ENCODE measurements around the gene MEIOSIN. TPM values are rescaled to one million over a fixed set of nuclear protein-coding genes. Genes with fewer than 3 reads are reported as not detected.

Gene MEIOSIN
- total RNA-seq, 1 donor from 2014 or later: not detected

DNA sequence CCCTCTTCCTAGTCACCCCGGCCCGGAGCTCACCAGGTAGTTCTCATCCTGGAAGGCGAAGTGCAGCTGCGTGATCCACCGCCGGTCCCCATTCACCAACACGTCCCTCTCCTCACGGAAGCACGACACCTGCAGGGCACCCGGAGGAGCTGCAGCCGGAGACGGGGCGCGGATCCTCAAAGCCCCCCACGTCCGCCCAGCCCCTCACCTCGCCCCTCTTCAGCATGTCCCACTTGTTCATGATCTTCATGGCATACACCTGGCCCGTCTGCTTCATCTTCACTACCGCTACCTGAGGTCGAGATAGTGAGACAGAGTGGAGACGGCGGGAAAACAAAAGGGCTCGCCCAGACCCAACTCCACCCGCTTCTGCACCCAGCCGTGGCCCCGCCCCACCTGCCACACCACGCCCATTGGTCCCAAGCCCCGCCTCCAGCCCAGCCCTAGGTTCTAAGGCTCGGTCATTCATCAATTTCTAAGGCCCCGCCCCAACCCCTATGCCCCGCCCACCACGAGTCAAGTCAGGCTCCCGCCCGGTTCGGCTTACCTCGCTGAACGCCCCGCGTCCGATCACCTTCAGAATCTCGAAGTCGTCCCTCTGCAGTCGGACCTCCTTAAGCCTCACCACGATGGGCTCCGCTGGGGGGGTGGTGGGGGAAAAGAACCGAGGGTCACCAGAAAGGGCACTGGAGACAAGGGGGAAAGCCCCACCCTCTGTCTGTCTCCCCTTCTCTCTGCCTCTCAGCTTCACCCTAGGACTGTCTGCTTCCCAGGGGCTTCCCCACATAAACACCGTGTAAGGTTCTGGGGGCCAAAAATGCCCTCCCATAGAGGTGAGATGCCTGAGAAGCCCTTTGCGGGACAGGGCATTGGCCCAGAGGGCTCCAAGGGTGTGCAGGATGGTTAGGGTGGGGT lies 46.2 kb downstream of the MEIOSIN start:
- peak; percentile 30 for TF ChIP-seq CTCF (IDR thresholded peaks at IDR 0.05)
- no peak overlapping the region for H3K4me3 Mint-ChIP-seq (ENCODE audit: unreplicated experiment)
- no peak for DNase-seq (ENCODE audit: extremely low spot score, unreplicated experiment)

GRCh38 chr19:45780146-45780447 lies 46.9 kb downstream of the MEIOSIN start:
- peaks cover 35% of the 10 kb centered on the region for H3K4me1 Mint-ChIP-seq (ENCODE audit: unreplicated experiment)
- H3K4me3 Mint-ChIP-seq (ENCODE audit: unreplicated experiment): no peak overlapping the region
- peaks cover 22% of the 10 kb centered on the region for H3K36me3 Mint-ChIP-seq (ENCODE audit: unreplicated experiment)
- no peak for TF ChIP-seq CTCF (IDR thresholded peaks at IDR 0.05)
- DNase-seq (ENCODE audit: extremely low spot score, unreplicated experiment): no peak
- H3K9me3 Mint-ChIP-seq (ENCODE audit: unreplicated experiment): no peaks in the 10 kb centered on the region
- H3K27ac Mint-ChIP-seq (ENCODE audit: unreplicated experiment): no peak overlapping the region
- no peaks in the 10 kb centered on the region for H3K27me3 Mint-ChIP-seq (ENCODE audit: unreplicated experiment)

More for the DNA sequence above, 46.2 kb downstream of the MEIOSIN start:
- peak overlapping the region; percentile 31 for H3K27ac Mint-ChIP-seq (ENCODE audit: unreplicated experiment)
- H3K9me3 Mint-ChIP-seq (ENCODE audit: unreplicated experiment): no peaks in the 10 kb centered on the region
- peaks cover 27% of the 10 kb centered on the region for H3K36me3 Mint-ChIP-seq (ENCODE audit: unreplicated experiment)
- H3K4me1 Mint-ChIP-seq (ENCODE audit: unreplicated experiment): peaks cover 32% of the 10 kb centered on the region
- H3K27me3 Mint-ChIP-seq (ENCODE audit: unreplicated experiment): no peaks in the 10 kb centered on the region

DNA sequence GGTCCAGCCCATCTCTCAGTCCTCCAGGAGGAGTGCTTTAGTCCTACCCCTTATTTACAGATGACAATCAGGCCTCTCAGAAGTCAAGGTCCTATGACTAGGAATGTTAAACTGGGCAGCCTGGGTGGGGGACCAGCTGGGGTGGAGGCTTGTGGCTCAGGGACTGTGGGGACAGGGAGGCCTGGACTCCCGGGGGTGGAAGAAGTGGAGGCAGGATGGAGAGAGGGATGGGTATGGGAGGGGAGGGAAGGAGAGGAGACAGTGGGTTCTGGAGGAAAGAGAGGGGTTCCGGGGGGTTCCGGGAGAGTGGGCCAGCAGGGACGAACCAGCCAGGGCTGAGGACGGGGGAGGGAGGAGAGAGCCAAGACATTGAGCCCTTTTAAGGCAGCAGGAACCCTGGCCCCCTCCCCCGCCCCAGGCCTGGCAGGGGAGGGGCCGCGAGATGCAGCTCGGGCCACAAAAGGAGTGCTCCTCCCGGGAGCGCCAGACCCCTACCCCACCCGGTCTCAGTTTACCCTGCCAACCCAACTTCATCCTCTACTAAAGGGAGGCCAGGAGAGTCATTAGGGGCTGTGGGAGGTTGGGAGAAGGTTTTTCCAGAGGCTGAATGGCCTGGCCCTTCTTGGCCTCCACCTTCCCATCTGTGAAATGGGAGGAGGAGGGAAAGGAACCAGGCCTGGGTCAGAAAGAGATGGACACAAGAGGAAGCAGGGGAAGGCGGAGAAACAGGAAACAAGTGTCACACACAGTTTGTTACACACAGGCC lies 47.4 kb downstream of the MEIOSIN start:
- DNase-seq (ENCODE audit: extremely low spot score, unreplicated experiment): no peak
- Mint-ChIP-seq H3K9me3 (ENCODE audit: unreplicated experiment) (no peaks in the 10 kb centered on the region), H3K4me1 (ENCODE audit: unreplicated experiment) (peaks cover 35% of the 10 kb centered on the region), H3K36me3 (ENCODE audit: unreplicated experiment) (peaks cover 22% of the 10 kb centered on the region), H3K27me3 (ENCODE audit: unreplicated experiment) (no peaks in the 10 kb centered on the region), H3K4me3 (ENCODE audit: unreplicated experiment) (peak overlapping the region; percentile 52), H3K27ac (ENCODE audit: unreplicated experiment) (peak overlapping the region; percentile 66)
- TF ChIP-seq CTCF (IDR thresholded peaks at IDR 0.05): no peak

- Mint-ChIP-seq H3K27ac (ENCODE audit: unreplicated experiment) (peak overlapping the region; percentile 66), H3K4me1 (ENCODE audit: unreplicated experiment) (peaks cover 35% of the 10 kb centered on the region), H3K4me3 (ENCODE audit: unreplicated experiment) (peak overlapping the region; percentile 65), H3K36me3 (ENCODE audit: unreplicated experiment) (peaks cover 25% of the 10 kb centered on the region), H3K9me3 (ENCODE audit: unreplicated experiment) (no peaks in the 10 kb centered on the region), H3K27me3 (ENCODE audit: unreplicated experiment) (no peaks in the 10 kb centered on the region)
- DNase-seq (ENCODE audit: extremely low spot score, unreplicated experiment): no peak
- no peak for TF ChIP-seq CTCF (IDR thresholded peaks at IDR 0.05)
Observed at GRCh38 chr19:45781214-45782161, 48.2 kb downstream of the MEIOSIN start.
